Measurements from ENCODE around the gene ITK.
A peak's percentile ranks its signal among the peaks of the same experiment; 100 is the strongest.

Gene ITK

GRCh38 chr5:157180374-157181264, at the start of gene ITK:
Gene ITK, plus strand, starts transcription at chr5:157180840. Its CDS starts 138 bp downstream, at chr5:157180978.
- no peak for DNase-seq

- no peak for DNase-seq
Measured at GRCh38 chr5:157130925-157131324, 49.7 kb upstream of the ITK start.

GRCh38 chr5:157132281-157132612, 48.4 kb upstream of the ITK start:
- no peak for DNase-seq

DNA sequence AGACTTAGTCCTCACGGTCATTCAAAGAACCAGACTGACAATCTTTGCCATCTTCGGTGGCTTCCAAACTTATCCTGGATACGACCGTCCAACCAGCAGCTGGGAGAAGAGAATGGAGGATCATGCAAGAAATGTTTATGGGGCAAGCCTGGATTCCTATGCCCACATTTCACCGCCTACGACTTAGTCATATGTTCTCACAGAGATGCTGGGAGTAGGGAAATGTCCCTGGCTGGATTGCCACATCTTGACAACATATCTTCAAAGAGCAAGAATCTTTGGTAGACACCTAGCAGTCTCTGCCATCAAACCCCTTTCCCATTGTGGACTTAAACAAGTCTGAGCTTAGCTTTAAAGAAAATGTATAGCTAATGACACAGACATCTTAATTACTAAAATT, 42.9 kb upstream of the ITK start:
- DNase-seq: no peak

- peak; percentile 89 for DNase-seq
Measured at GRCh38 chr5:157142317-157143126, 38.1 kb upstream of the ITK start, which contains the start of gene MED7. Gene MED7, minus strand, starts transcription at chr5:157142865. Its CDS starts 3,434 bp downstream, at chr5:157139431.

DNA sequence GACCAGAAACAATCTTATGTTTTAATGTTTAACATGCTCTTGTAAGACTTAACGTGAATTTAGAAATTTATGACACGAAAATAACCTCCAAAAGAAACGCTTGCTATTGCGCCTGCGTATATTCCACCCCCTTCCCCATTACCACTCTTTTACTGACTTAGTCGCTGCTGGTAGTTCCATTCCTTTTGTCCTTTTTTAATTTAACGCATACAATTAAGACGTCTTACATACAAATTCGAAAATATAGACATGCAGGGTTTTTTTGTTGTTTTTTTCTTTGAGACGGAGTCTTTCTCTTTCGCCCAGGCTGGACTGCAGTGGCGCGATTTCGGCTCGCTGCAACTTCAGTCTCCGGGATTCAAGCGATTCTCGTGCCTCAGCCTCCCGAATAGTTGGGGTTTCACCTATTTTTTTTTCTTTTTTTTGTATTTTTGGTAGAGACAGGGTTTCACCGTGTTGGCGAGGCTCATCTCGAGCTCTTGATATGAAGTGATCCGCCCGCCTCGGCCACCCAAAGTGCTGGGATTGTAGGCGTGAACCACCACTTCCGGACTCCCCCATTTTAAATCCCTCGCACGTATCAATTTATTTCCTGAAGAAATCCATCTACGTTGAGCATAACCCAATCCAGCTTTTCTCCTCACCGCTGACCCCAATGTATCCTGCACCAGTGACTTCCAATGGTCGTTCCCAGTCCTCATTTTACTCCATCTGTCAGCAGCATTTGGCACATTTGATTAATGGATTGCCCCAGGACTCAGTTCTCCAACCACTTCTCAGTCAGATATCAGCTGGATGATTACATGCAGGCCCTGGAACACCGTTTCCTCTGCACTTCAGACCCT, 37.3 kb upstream of the ITK start:
- peak; percentile 43 for DNase-seq

GRCh38 chr5:157148734-157149615, 31.7 kb upstream of the ITK start:
- peak; percentile 77 for DNase-seq

- no peak for DNase-seq
Measured at GRCh38 chr5:157150995-157151394, 29.6 kb upstream of the ITK start.

DNA sequence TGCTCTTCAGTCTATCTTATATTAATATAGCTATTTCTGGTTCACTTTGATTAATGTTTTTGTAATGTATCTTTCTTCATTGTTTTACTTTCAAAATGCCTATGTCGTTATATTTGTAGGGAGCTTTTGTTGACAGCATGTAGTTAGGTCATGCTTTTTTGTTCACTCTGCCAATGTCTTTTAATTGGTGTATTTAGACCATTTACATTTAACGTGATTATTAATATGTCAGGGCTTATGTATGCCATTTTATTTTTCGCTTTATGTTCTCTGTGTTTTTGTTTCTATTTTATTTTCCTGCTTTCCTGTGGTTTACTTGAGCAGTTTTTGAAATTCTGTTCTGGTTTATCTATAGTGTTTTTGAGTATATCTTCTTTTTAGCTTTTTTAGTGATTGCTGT, 25.3 kb upstream of the ITK start:
- DNase-seq: no peak

GRCh38 chr5:157157293-157157891, 23.2 kb upstream of the ITK start:
- no peak for DNase-seq

GRCh38 chr5:157159209-157159751, 21.4 kb upstream of the ITK start:
- DNase-seq: peak; percentile 29

DNA sequence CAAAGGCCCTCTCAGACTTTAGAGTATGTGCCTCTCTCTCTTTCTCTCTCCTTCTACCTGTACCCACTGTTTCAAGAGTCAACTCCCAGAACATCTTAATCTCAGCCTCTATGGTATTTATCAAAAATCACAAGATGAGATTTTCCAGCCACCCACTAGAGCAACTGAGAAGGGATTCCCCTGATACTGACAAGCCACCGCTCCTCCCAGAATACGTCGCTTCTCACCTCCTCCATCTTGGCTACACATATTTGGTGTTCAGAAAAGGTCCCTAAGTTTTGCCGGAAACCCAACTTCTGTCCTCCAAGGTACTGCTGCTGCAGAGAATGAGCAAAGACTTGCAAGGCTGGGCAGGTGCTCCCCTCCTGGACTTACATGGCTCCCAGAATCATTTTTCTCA, 20.6 kb upstream of the ITK start:
- DNase-seq: no peak

GRCh38 chr5:157161996-157162395, 18.6 kb upstream of the ITK start:
- DNase-seq: no peak

DNA sequence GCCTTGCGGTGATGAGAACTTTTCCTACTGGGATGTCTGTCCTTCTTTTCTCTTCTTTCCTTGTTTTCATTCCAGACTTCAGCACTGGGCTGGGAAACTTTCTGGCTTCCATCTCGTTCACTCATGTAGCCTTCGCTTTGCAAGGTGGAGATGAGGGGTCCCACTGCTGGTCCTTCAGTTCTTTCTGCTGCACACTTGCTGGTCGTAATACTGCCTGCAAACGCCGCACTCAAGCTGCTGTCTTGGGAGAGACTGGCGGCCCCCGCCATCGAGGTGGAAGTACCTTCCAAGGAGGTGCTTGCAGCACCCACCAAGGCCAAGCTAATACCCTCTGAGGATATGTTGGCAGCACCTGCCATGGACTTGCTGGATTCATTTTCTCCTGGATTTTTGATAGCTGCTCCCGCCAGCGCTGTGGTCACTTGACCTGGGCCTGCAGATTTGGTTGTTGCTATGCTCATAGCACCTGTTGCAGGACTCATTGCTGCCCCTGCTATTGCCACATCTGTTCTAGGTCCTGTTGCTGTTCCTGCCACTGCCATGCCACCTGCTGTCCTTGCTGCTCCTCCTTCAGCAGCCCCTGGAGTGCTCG, 17.6 kb upstream of the ITK start:
- DNase-seq: no peak

DNA sequence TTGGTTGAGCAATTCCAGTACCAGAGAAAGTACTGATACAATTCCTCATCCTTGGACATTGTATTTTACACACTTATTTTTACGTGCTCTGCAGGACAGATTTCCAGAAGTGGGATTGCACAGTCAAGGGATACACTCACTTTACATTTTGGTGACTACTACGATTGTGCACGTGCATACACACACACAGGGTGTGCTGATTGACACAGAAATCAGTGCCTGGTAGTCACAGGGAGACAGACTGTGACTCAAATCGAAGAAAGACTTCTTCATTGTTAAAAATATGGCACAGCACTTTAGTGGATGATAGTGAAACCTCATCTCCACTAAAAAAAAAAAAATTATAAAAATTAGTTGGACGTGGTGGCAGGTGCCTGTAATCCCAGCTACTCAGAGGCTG, 16.1 kb upstream of the ITK start:
- no peak for DNase-seq

DNA sequence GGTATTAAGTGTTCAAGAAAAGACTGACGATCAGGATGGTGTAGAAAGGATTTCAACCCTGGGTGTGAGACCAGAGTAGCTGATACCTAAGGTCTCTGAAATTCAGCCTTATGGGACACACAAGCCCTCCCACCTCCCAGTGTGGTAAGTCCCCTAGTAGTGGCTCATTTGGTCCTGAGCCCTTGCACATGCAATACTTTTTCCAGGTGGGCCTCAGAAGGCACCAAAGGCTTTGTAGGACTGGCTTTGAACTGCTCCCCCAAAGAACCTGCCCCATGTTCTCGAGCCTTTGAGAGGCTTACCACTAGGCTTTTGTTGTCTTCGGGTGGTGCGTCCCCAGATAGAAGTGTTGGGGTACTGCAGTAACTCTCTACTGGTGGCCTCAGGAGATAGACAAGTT, 15.4 kb upstream of the ITK start:
- no peak for DNase-seq

DNA sequence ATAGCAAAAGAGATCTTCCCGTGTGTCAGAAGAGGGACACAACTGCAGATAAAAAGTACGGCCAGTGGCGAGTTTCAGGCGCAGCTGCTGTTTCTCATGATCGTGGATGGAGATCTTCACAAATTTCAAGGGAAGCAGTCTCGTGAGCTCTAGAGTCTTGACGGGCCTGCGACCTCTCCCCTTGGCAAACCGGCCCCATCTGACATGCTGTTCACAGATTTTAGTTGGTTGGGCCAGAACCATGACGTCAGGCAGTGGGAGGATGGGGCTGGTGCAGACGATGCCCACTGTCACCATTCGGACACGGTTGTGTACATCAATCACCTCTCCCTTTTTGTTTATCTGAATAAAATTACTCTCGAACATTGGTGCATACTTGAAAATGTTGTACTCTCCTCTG, 15.0 kb upstream of the ITK start:
- DNase-seq: no peak

GRCh38 chr5:157166214-157167213, 14.1 kb upstream of the ITK start, which contains the start of gene GARIN3:
Gene GARIN3, minus strand, starts transcription at chr5:157166264. Its CDS starts 96 bp downstream, at chr5:157166168.
- DNase-seq: no peak

DNA sequence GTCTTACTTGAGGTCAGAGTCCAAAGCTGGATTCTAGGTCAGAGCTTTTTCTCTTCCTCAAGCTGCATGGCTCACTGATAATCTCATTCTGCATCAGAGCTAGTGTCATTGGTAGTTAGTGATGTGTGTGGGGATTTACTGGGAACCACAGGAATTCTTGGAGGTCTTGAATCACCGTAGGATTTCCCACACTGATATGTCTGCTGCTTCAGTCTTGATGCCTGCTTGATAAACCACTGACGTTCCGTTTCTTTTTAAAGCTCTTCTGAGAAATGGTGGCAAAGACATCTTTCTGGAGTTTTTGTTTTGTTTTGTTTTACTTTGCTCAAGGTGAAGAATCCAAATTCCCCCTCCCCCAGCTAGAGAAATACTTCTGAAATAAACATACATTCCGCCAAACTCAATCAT, 13.4 kb upstream of the ITK start:
- no peak for DNase-seq

Measured in activated naive CD4-positive, alpha-beta T cell treated with anti-CD3 and anti-CD28 coated beads, Interleukin-2, amount 50 U/mL, for 16 hours (primary cell).